HEK293 (cell line): ENCODE measurements around the gene AGR2.

Source experiments
- CTCF ChIA-PET: fragments of 350-600 bp; formaldehyde crosslinking; extraction: SDS; loops from one replicate; lab custom pipeline; 2021; ENCODE audit warnings: antibody characterized with exemption; lab: Yijun Ruan, JAX
- POLR2A ChIA-PET: fragments of 300-600 bp; formaldehyde crosslinking; extraction: SDS; loops from one replicate; lab custom pipeline; 2020; ENCODE audit warnings: antibody characterized with exemption, inconsistent platforms; lab: Yijun Ruan, JAX
- H3K27ac ChIP-seq: fragments of 200-500 bp; sonication (Bioruptor generic); 2 replicates; pipeline ENCODE4 v1.5.1; 2014; ENCODE audit warnings: low read depth, low read length, control low read depth, inconsistent platforms; ENCODE audit errors: extremely low read depth
- H3K36me3 ChIP-seq, 2 experiments: fragments of 200-500 bp in 1 of 2; sonication (Bioruptor generic) in 1 of 2; 1 replicate in 1 of 2; 2 replicates in 1 of 2; pipeline ENCODE4 v1.5.1; 2014 to 2017; ENCODE audit warnings: inconsistent platforms in 2 of 2, low read length in 2 of 2; ENCODE audit not compliant: control insufficient read depth in 2 of 2, insufficient read depth in 1 of 2
- H3K4me1 ChIP-seq: fragments of 200-500 bp; sonication (Bioruptor generic); 2 replicates; pipeline ENCODE4 v1.5.1; 2014; ENCODE audit warnings: mild to moderate bottlenecking, low read length, inconsistent platforms; ENCODE audit not compliant: control insufficient read depth, insufficient read depth
- H3K4me3 ChIP-seq: 2 replicates; pipeline ENCODE4 v1.5.1; 2011; ENCODE audit warnings: low read depth, mild to moderate bottlenecking, control low read depth, low read length, moderate library complexity
- H3K9me3 ChIP-seq: fragments of 200-500 bp; sonication (Bioruptor generic); 2 replicates; pipeline ENCODE4 v1.5.1; 2014; ENCODE audit warnings: low read depth, low read length, inconsistent platforms; ENCODE audit not compliant: control insufficient read depth, insufficient read depth
- GLIS1 ChIP-seq: fragments of 450-650 bp; formaldehyde crosslinking; IDR thresholded peaks from 2 replicates; pipeline ENCODE4 v1.5.1; 2016; ENCODE audit warnings: missing biosample characterization, missing genetic modification characterization
- OSR2 ChIP-seq: fragments of 450-650 bp; formaldehyde crosslinking; IDR thresholded peaks from 2 replicates; pipeline ENCODE4 v1.5.1; 2016; ENCODE audit warnings: missing biosample characterization, missing genetic modification characterization
- PRDM10 ChIP-seq: fragments of 450-650 bp; formaldehyde crosslinking; IDR thresholded peaks from 2 replicates; pipeline ENCODE4 v1.5.1; 2016; ENCODE audit warnings: missing biosample characterization, missing genetic modification characterization
- SETDB1 ChIP-seq: IDR thresholded peaks from one replicate; pipeline ENCODE4 v1.6.1; 2017; ENCODE audit warnings: mild to moderate bottlenecking, low read length, moderate library complexity, mixed read lengths; ENCODE audit not compliant: insufficient read length
- TSHZ1 ChIP-seq: fragments of 450-650 bp; formaldehyde crosslinking; IDR thresholded peaks from 2 replicates; pipeline ENCODE4 v1.5.1; 2016; ENCODE audit warnings: missing biosample characterization, missing genetic modification characterization, borderline replicate concordance
- ZFP3 ChIP-seq: fragments of 450-650 bp; formaldehyde crosslinking; IDR thresholded peaks from 2 replicates; pipeline ENCODE4 v1.5.1; 2016; ENCODE audit warnings: low read depth, missing biosample characterization, missing genetic modification characterization
- ZNF148 ChIP-seq: fragments of 450-650 bp; formaldehyde crosslinking; IDR thresholded peaks from 2 replicates; pipeline ENCODE4 v1.5.0; 2017; ENCODE audit warnings: missing biosample characterization, missing genetic modification characterization, borderline replicate concordance
- ZNF16 ChIP-seq: fragments of 450-650 bp; formaldehyde crosslinking; IDR thresholded peaks from 2 replicates; pipeline ENCODE4 v1.5.1; 2016; ENCODE audit warnings: low read depth, missing biosample characterization, missing genetic modification characterization
- ZNF239 ChIP-seq: fragments of 450-650 bp; formaldehyde crosslinking; IDR thresholded peaks from 2 replicates; pipeline ENCODE4 v1.5.1; 2016; ENCODE audit warnings: missing biosample characterization, missing genetic modification characterization
- ZNF302 ChIP-seq: fragments of 450-650 bp; formaldehyde crosslinking; IDR thresholded peaks from 2 replicates; pipeline ENCODE4 v1.5.1; 2016; ENCODE audit warnings: missing biosample characterization, missing genetic modification characterization, low read depth
- ZNF404 ChIP-seq: fragments of 450-650 bp; formaldehyde crosslinking; IDR thresholded peaks from 2 replicates; pipeline ENCODE4 v1.5.1; 2017; ENCODE audit warnings: missing biosample characterization, missing genetic modification characterization
- ZNF548 ChIP-seq: fragments of 450-650 bp; formaldehyde crosslinking; IDR thresholded peaks from 2 replicates; pipeline ENCODE4 v1.5.1; 2016; ENCODE audit warnings: missing biosample characterization, missing genetic modification characterization
- ZNF600 ChIP-seq: fragments of 450-650 bp; formaldehyde crosslinking; IDR thresholded peaks from 2 replicates; pipeline ENCODE4 v1.5.1; 2016; ENCODE audit warnings: missing biosample characterization, missing genetic modification characterization
- ZNF639 ChIP-seq: fragments of 450-650 bp; formaldehyde crosslinking; IDR thresholded peaks from 2 replicates; pipeline ENCODE4 v1.5.1; 2016; ENCODE audit warnings: missing biosample characterization, missing genetic modification characterization
- ZSCAN18 ChIP-seq: fragments of 450-650 bp; formaldehyde crosslinking; IDR thresholded peaks from 2 replicates; pipeline ENCODE4 v1.5.1; 2016; ENCODE audit warnings: missing biosample characterization, missing genetic modification characterization
- ZSCAN5A ChIP-seq: fragments of 450-650 bp; formaldehyde crosslinking; IDR thresholded peaks from 2 replicates; pipeline ENCODE4 v1.5.1; 2016; ENCODE audit warnings: missing biosample characterization, missing genetic modification characterization
- ZXDB ChIP-seq: fragments of 450-650 bp; formaldehyde crosslinking; IDR thresholded peaks from 2 replicates; pipeline ENCODE4 v1.5.1; 2016; ENCODE audit warnings: missing biosample characterization, missing genetic modification characterization

Gene AGR2

GRCh38 chr7:16838386-16838785 lies 33.6 kb upstream of the AGR2 start (continued):
- no peak for TF ChIP-seq PRDM10 (tag by site-specific recombination)

GRCh38 chr7:16836481-16836880 lies 31.7 kb upstream of the AGR2 start:
- Histone ChIP-seq H3K27ac (no peak overlapping the region), H3K9me3 (no peaks in the 10 kb centered on the region), H3K36me3 (no peaks in the 10 kb centered on the region)
- CTCF ChIA-PET: interaction anchor here (0.6 to 1.8 kb wide), 3 partner anchors 9 to 811 kb away, joined by 3 to 5 read pairs (median 3); no protein-coding TSS in a partner anchor
- no peak for TF ChIP-seq ZNF239 (tag by site-specific recombination)
- no peak for TF ChIP-seq ZXDB (tag by site-specific recombination)
- TF ChIP-seq, all 188 proteins: peak for 0
- Histone ChIP-seq H3K4me3 (no peak overlapping the region), H3K4me1 (no peaks in the 10 kb centered on the region)
- POLR2A ChIA-PET: no interaction called here

GRCh38 chr7:16833373-16833772 lies 28.6 kb upstream of the AGR2 start:
- Histone ChIP-seq H3K27ac (no peak overlapping the region), H3K9me3 (no peaks in the 10 kb centered on the region), H3K36me3 (no peaks in the 10 kb centered on the region), H3K4me1 (no peaks in the 10 kb centered on the region), H3K4me3 (no peak overlapping the region)
- no peak for TF ChIP-seq GLIS1 (tag by site-specific recombination)
- TF ChIP-seq ZNF600 (tag by site-specific recombination): no peak
- no peak for TF ChIP-seq TSHZ1 (tag by site-specific recombination)
- no peak for TF ChIP-seq ZNF548 (tag by site-specific recombination)
- no peak for TF ChIP-seq ZNF302 (tag by site-specific recombination)
- TF ChIP-seq ZSCAN5A (tag by site-specific recombination): no peak
- TF ChIP-seq ZNF639 (tag by site-specific recombination): no peak
- TF ChIP-seq ZSCAN18 (tag by site-specific recombination): no peak
- TF ChIP-seq SETDB1: no peak
- TF ChIP-seq OSR2 (tag by site-specific recombination): no peak
- TF ChIP-seq ZNF148 (tag by site-specific recombination): no peak
- TF ChIP-seq ZFP3 (tag by site-specific recombination): no peak
- no peak for TF ChIP-seq ZNF16 (tag by site-specific recombination)
- TF ChIP-seq ZNF404 (tag by site-specific recombination): no peak
- CTCF ChIA-PET: no interaction called here
- POLR2A ChIA-PET: no interaction called here
